ENCODE measurements around the gene NEDD8.

Gene NEDD8

DNA sequence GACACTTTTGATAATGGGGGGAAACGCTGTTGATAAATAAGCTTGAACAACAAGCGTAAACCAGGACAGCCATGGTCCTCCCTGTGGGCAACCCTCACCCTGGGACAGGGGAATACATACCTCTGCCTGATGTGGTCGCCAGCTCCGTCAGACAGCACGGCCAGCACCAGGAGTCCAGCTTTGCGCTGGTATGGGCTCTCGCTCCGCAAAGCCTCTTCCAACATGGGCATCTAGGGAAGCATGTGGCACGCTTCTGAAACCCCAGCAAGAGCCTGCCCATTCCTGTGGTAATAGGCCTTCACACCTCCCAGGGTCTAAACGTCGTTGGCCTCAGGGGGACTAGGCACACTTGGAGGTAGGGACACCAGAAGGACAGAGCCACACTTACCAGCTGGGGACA, 46.4 kb downstream of the NEDD8 start:
- H3K4me3 ChIP-seq (ENCODE audit: insufficient read depth, low read length, poor library complexity, severe bottlenecking): no peak overlapping the region
- no peak for TF ChIP-seq EZH2phosphoT487 (conservative IDR thresholded peaks at IDR 0.05; ENCODE audit: low read length)
- TF ChIP-seq, protein P1, sequence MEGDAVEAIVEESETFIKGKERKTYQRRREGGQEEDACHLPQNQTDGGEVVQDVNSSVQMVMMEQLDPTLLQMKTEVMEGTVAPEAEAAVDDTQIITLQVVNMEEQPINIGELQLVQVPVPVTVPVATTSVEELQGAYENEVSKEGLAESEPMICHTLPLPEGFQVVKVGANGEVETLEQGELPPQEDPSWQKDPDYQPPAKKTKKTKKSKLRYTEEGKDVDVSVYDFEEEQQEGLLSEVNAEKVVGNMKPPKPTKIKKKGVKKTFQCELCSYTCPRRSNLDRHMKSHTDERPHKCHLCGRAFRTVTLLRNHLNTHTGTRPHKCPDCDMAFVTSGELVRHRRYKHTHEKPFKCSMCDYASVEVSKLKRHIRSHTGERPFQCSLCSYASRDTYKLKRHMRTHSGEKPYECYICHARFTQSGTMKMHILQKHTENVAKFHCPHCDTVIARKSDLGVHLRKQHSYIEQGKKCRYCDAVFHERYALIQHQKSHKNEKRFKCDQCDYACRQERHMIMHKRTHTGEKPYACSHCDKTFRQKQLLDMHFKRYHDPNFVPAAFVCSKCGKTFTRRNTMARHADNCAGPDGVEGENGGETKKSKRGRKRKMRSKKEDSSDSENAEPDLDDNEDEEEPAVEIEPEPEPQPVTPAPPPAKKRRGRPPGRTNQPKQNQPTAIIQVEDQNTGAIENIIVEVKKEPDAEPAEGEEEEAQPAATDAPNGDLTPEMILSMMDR (IDR thresholded peaks at IDR 0.05; ENCODE audit: insufficient read depth, low read length, poor library complexity, severe bottlenecking): no peak
- H3K27ac ChIP-seq (ENCODE audit: low read depth, low read length): no peak overlapping the region
- H3K9me2 ChIP-seq (replicated peaks; ENCODE audit: insufficient read depth, low read length): no peaks in the 10 kb centered on the region
- H3K9ac ChIP-seq (ENCODE audit: low read length): no peak overlapping the region
- H3F3A ChIP-seq (ENCODE audit: insufficient read depth): peaks cover 14% of the 10 kb centered on the region
- no peaks in the 10 kb centered on the region for H3K79me2 ChIP-seq (ENCODE audit: insufficient read depth, low read length)
- no peak overlapping the region for H2AFZ ChIP-seq (ENCODE audit: low read depth, low read length, severe bottlenecking)
- no peaks in the 10 kb centered on the region for H3K9me3 ChIP-seq (ENCODE audit: insufficient read depth, low read length)
- H3K36me3 ChIP-seq (ENCODE audit: low read length): no peaks in the 10 kb centered on the region
- no peak overlapping the region for H3K4me2 ChIP-seq (ENCODE audit: low read depth, low read length, poor library complexity, severe bottlenecking)
- no peaks in the 10 kb centered on the region for H3K27me3 ChIP-seq (ENCODE audit: low read length)
- H4K20me1 ChIP-seq (ENCODE audit: low read depth, low read length): no peaks in the 10 kb centered on the region

DNA sequence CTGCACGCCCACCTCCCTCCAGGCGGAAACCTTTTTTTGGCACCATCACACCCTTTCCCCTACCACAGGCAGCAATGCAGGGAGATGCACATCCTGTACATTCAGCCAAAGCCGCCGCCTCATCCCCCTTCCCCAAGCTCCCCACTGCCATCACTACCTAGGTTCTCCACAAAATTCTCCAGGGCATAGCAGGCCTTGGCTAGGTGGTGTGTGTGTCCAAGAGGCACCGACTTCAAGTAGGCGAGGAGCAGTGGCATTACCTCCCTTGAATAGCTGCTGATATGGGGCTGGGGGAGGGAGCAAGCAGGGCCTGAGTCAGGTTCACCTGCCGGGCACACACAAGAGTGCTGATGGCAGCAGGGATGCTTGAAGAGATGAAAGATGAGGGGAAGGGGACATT, 47.1 kb downstream of the NEDD8 start:
- Histone ChIP-seq H3K79me2 (ENCODE audit: insufficient read depth, low read length) (no peaks in the 10 kb centered on the region), H3K4me3 (ENCODE audit: insufficient read depth, low read length, poor library complexity, severe bottlenecking) (no peak overlapping the region), H3K9ac (ENCODE audit: low read length) (no peak overlapping the region), H3K9me3 (ENCODE audit: insufficient read depth, low read length) (no peaks in the 10 kb centered on the region), H3K27ac (ENCODE audit: low read depth, low read length) (no peak overlapping the region), H2AFZ (ENCODE audit: low read depth, low read length, severe bottlenecking) (no peak overlapping the region), H3K36me3 (ENCODE audit: low read length) (no peaks in the 10 kb centered on the region), H3K9me2 (replicated peaks; ENCODE audit: insufficient read depth, low read length) (no peaks in the 10 kb centered on the region), H3K27me3 (ENCODE audit: low read length) (no peaks in the 10 kb centered on the region), H3F3A (ENCODE audit: insufficient read depth) (peaks cover 13% of the 10 kb centered on the region), H4K20me1 (ENCODE audit: low read depth, low read length) (no peaks in the 10 kb centered on the region), H3K4me2 (ENCODE audit: low read depth, low read length, poor library complexity, severe bottlenecking) (no peak overlapping the region)
- TF ChIP-seq, protein P1 (IDR thresholded peaks at IDR 0.05; ENCODE audit: insufficient read depth, low read length, poor library complexity, severe bottlenecking): no peak
- no peak for TF ChIP-seq EZH2phosphoT487 (conservative IDR thresholded peaks at IDR 0.05; ENCODE audit: low read length)

DNA sequence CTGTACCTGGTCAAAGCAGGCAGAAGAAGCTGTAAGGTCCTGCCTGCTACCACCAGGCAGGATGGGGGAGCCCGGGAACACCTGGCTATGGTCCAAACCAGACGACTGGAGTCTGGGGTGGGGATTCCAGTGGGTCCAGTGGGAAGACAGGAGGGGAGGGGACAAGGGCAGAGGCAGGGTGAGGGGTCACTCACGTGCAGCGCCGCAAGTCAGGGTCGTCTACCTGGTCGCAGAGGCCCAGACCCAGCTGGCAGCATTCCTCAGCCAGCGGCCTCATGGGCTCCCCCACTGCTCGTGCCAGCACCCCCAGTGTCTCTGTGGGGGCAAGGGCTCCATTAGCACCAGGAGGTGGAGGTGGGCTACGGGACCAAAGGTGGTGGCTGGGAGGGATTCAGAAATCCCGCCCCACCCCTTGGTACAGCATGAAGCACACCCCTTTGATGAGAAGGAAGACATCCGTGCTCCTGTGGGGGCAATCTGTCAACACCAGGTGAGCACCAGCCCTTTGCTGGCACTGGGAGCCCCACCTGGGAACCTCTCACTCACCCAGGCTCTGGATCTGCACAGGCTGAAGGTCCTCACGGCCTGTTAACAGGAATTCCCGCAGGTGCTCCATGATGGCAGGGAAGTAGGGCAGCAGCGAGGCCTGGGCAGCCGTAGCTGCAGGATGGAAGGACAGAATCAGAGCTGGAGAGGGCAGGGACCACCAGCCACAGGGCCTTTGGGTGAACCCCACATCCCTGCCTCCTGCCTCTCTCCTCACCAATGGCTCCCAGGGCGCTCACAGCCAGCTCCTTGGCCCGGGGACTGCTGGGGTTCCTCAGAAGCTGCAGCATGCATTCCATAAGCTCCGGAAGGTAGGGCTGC, 47.8 kb downstream of the NEDD8 start:
- H3K36me3 ChIP-seq (ENCODE audit: low read length): no peaks in the 10 kb centered on the region

More for the DNA sequence above, 47.8 kb downstream of the NEDD8 start:
- Histone ChIP-seq H3K9ac (ENCODE audit: low read length) (no peak overlapping the region), H3K4me2 (ENCODE audit: low read depth, low read length, poor library complexity, severe bottlenecking) (no peak overlapping the region), H3F3A (ENCODE audit: insufficient read depth) (peaks cover 6% of the 10 kb centered on the region), H3K9me3 (ENCODE audit: insufficient read depth, low read length) (no peaks in the 10 kb centered on the region), H2AFZ (ENCODE audit: low read depth, low read length, severe bottlenecking) (no peak overlapping the region), H3K27ac (ENCODE audit: low read depth, low read length) (no peak overlapping the region), H3K79me2 (ENCODE audit: insufficient read depth, low read length) (no peaks in the 10 kb centered on the region), H3K9me2 (replicated peaks; ENCODE audit: insufficient read depth, low read length) (no peaks in the 10 kb centered on the region), H4K20me1 (ENCODE audit: low read depth, low read length) (no peaks in the 10 kb centered on the region), H3K4me3 (ENCODE audit: insufficient read depth, low read length, poor library complexity, severe bottlenecking) (no peak overlapping the region), H3K27me3 (ENCODE audit: low read length) (no peaks in the 10 kb centered on the region)
- no peak for TF ChIP-seq EZH2phosphoT487 (conservative IDR thresholded peaks at IDR 0.05; ENCODE audit: low read length)
- TF ChIP-seq, protein P1 (IDR thresholded peaks at IDR 0.05; ENCODE audit: insufficient read depth, low read length, poor library complexity, severe bottlenecking): no peak

Measured in SU-DHL-6 (cell line).